Measurements from ENCODE around the gene CD79B. TPM values are rescaled to one million over a fixed set of nuclear protein-coding genes. Genes with fewer than 3 reads are reported as not detected.

Gene CD79B
- polyA plus RNA-seq, 1 donor from 2014 or later: not detected

GRCh38 chr17:63937920-63938319, 5.8 kb upstream of the CD79B start:
- H3K27ac ChIP-seq (ENCODE audit: low read length): no peak overlapping the region
- H3K9ac ChIP-seq (ENCODE audit: low read length): no peak overlapping the region
- no peaks in the 10 kb centered on the region for H3K36me3 ChIP-seq (ENCODE audit: insufficient read depth, low read length)
- TF ChIP-seq MXI1 (conservative IDR thresholded peaks at IDR 0.05; ENCODE audit: poor library complexity, severe bottlenecking) (no peak), SMC3 (conservative IDR thresholded peaks at IDR 0.05; ENCODE audit: poor library complexity) (no peak), REST (IDR thresholded peaks at IDR 0.05; ENCODE audit: borderline replicate concordance) (no peak), POLR2AphosphoS5 (IDR thresholded peaks at IDR 0.05) (no peak), EP300 (conservative IDR thresholded peaks at IDR 0.05; ENCODE audit: poor library complexity, severe bottlenecking) (no peak), RAD21 (conservative IDR thresholded peaks at IDR 0.05) (no peak), EZH2 (IDR thresholded peaks at IDR 0.05; ENCODE audit: borderline replicate concordance, insufficient read depth, low read length, poor library complexity, severe bottlenecking) (no peak), TAF1 (IDR thresholded peaks at IDR 0.05; ENCODE audit: low read depth) (no peak)
- TF ChIP-seq, protein P1, sequence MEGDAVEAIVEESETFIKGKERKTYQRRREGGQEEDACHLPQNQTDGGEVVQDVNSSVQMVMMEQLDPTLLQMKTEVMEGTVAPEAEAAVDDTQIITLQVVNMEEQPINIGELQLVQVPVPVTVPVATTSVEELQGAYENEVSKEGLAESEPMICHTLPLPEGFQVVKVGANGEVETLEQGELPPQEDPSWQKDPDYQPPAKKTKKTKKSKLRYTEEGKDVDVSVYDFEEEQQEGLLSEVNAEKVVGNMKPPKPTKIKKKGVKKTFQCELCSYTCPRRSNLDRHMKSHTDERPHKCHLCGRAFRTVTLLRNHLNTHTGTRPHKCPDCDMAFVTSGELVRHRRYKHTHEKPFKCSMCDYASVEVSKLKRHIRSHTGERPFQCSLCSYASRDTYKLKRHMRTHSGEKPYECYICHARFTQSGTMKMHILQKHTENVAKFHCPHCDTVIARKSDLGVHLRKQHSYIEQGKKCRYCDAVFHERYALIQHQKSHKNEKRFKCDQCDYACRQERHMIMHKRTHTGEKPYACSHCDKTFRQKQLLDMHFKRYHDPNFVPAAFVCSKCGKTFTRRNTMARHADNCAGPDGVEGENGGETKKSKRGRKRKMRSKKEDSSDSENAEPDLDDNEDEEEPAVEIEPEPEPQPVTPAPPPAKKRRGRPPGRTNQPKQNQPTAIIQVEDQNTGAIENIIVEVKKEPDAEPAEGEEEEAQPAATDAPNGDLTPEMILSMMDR (IDR thresholded peaks at IDR 0.05; ENCODE audit: poor library complexity, severe bottlenecking): no peak
- no peaks in the 10 kb centered on the region for H3K27me3 ChIP-seq (ENCODE audit: insufficient read depth, low read depth, low read length)
- H3K9me3 ChIP-seq (ENCODE audit: low read length): peaks cover 3% of the 10 kb centered on the region
- H3K9me2 ChIP-seq (ENCODE audit: insufficient read depth, low read length): no peaks in the 10 kb centered on the region
- H3K79me2 ChIP-seq (replicated peaks; ENCODE audit: insufficient read depth, low read length): no peaks in the 10 kb centered on the region
- H3K4me2 ChIP-seq (ENCODE audit: low read length): no peak overlapping the region
- H4K20me1 ChIP-seq (ENCODE audit: insufficient read depth): no peaks in the 10 kb centered on the region
- no peak overlapping the region for H3K4me3 ChIP-seq (ENCODE audit: low read length)
- H2AFZ ChIP-seq (ENCODE audit: low read depth, low read length): no peak overlapping the region
- no peaks in the 10 kb centered on the region for H3F3A ChIP-seq (ENCODE audit: insufficient read depth, low read length, poor library complexity, severe bottlenecking)

GRCh38 chr17:63937319-63937718, 5.2 kb upstream of the CD79B start:
- peaks cover 3% of the 10 kb centered on the region for H3K9me3 ChIP-seq (ENCODE audit: low read length)
- H3K27me3 ChIP-seq (ENCODE audit: insufficient read depth, low read depth, low read length): no peaks in the 10 kb centered on the region
- no peak overlapping the region for H3K27ac ChIP-seq (ENCODE audit: low read length)
- H3K4me3 ChIP-seq (ENCODE audit: low read length): no peak overlapping the region
- H3K36me3 ChIP-seq (ENCODE audit: insufficient read depth, low read length): no peaks in the 10 kb centered on the region
- no peaks in the 10 kb centered on the region for H3K9me2 ChIP-seq (ENCODE audit: insufficient read depth, low read length)
- no peak overlapping the region for H3K9ac ChIP-seq (ENCODE audit: low read length)
- H3K79me2 ChIP-seq (replicated peaks; ENCODE audit: insufficient read depth, low read length): no peaks in the 10 kb centered on the region
- no peak overlapping the region for H3K4me2 ChIP-seq (ENCODE audit: low read length)
- no peaks in the 10 kb centered on the region for H3F3A ChIP-seq (ENCODE audit: insufficient read depth, low read length, poor library complexity, severe bottlenecking)
- no peak overlapping the region for H2AFZ ChIP-seq (ENCODE audit: low read depth, low read length)
- H4K20me1 ChIP-seq (ENCODE audit: insufficient read depth): no peaks in the 10 kb centered on the region
- no peak for TF ChIP-seq MXI1 (conservative IDR thresholded peaks at IDR 0.05; ENCODE audit: poor library complexity, severe bottlenecking)
- TF ChIP-seq, protein P1 (IDR thresholded peaks at IDR 0.05; ENCODE audit: poor library complexity, severe bottlenecking): no peak
- TF ChIP-seq SMC3 (conservative IDR thresholded peaks at IDR 0.05; ENCODE audit: poor library complexity): no peak
- no peak for TF ChIP-seq EZH2 (IDR thresholded peaks at IDR 0.05; ENCODE audit: borderline replicate concordance, insufficient read depth, low read length, poor library complexity, severe bottlenecking)
- TF ChIP-seq REST (IDR thresholded peaks at IDR 0.05; ENCODE audit: borderline replicate concordance): no peak
- TF ChIP-seq POLR2AphosphoS5 (IDR thresholded peaks at IDR 0.05): no peak
- no peak for TF ChIP-seq EP300 (conservative IDR thresholded peaks at IDR 0.05; ENCODE audit: poor library complexity, severe bottlenecking)
- TF ChIP-seq RAD21 (conservative IDR thresholded peaks at IDR 0.05): no peak
- no peak for TF ChIP-seq TAF1 (IDR thresholded peaks at IDR 0.05; ENCODE audit: low read depth)

All from neural cell (in vitro differentiated cells).